GM21619 (cell line): Measurements from ENCODE around the gene SKI.
"Not testable (repeated sequence)": the region's sequence is repeated elsewhere in the genome, so short reads cannot be mapped to it uniquely, and the experiment has no call there.

Experiments used
- ATAC-seq: cut with Tn5 transposase; IDR thresholded peaks from one replicate; pipeline ENCODE4 v1.9.1; 2021; ENCODE audit not compliant: unreplicated experiment

The SKI gene

GRCh38 chr1:2259668-2260402, 31.7 kb downstream of the SKI start:
- ATAC-seq, result no peak

DNA sequence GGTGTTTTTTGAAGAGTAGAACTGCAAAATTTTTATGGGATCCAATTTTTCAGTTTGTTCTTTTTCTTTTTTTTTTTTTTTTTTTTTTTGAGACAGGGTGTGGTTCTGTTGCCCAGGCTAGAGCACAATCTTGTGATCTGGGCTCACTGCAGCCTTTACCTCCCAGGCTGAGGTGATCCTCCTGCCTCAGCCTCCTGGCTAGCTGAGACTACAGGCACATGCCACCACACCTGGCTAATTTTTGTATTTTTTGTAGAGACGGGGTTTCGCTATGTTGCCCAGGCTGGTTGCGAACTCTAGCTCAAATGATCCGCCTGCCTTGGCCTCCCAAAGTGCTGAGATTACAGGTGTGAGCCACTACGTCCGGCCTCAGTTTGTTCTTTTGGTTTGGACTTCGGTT, 32.4 kb downstream of the SKI start:
- ATAC-seq, result not testable (repeated sequence)

DNA sequence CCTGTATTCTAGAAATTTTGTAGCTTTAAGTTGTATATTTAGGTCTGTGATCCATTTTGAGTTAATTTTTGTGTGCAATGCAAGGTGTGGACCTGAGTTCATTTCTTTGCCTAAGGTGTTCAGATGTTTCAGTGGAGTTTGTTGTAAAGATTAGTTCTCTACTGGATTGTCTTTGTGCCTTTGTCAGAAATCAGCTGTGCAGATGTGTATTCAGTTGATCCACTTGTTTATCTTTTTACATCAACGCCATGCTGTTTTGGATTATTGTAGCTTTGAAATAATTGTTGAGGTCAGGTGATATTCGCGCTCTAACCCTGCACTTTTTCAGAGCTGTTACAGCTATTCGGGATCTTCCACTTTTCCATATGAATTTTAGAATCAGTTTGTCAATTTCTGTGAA, 32.8 kb downstream of the SKI start:
- no peak for ATAC-seq

GRCh38 chr1:2261476-2262395, 33.6 kb downstream of the SKI start:
- ATAC-seq, result not testable (repeated sequence)

DNA sequence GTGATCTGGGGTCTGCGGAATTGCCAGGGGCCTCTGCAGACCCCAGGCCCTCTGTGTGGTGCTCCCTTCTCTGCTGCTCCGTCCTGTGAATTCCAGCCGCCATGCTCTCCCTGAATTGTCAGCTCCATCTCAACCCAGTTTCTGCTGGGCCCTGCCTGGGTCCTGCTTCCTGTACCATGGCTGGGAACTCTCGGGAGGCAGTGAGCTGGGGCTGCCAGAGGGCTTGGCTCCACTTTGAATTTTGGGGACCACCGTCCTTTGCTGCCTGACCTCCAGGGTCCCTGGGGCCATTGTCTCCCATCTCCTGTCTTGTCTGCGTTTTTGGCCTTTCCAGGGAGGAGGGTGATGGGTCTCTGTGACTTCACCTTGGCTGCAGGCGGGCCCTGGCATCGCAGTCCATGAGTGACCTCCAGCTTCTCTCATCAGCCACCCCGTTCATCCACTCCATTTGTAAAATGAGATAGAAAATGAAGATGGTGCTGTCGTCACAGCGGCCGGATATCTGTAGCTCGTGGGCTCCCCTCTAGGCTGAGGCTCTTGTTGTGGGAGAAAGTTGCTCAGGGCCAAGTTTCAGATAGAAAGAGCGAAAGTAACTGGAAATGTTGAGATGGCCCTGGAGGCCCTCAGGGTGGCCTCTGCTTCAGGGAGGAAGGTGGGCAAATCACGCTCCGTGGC, 38.3 kb downstream of the SKI start:
- no peak for ATAC-seq

- no peak for ATAC-seq
These were observed 39.1 kb downstream of the SKI start for GRCh38 chr1:2267051-2267830.

DNA sequence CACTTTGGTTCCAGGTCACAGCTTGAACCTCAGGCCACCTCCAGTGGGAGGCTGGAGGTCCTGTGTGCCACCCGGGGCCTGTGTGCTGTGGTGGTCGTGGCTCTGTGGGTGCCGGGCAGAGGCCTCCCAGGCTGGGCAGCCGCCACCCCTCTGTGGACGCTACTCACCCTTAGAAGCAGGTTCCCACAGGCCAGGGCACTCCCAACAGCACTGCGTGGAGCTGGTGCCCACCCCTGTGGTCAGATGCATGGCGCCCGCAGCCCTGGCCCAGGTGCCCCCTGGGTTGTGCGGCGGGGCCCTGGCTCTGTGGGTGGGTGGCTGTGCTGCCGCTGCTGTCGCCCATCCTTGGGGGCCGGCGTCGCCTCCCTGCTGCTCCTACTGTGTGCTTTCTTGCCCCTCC, 39.7 kb downstream of the SKI start:
- no peak for ATAC-seq

- no peak for ATAC-seq
These were observed 40.4 kb downstream of the SKI start for GRCh38 chr1:2268285-2269056.

GRCh38 chr1:2269193-2269921, 41.2 kb downstream of the SKI start:
- ATAC-seq, result no peak

DNA sequence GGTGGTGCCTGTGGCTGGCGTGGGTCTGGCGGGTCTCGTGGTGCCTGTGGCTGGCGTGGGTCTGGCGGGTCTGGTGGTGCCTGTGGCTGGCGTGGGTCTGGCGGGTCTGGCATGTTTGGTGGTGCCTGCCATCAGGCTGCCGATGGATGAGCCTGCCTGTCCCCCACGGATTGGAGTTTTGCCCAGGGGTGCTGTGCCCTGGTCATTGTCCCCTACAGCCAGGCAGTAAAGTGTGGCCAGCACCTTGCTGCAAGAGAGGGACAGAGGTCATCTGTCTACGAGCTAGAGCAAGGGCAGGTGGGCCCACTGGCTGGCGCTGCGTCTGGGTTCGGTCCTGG, 41.8 kb downstream of the SKI start:
- no peak for ATAC-seq

GRCh38 chr1:2270260-2271100, 42.4 kb downstream of the SKI start:
- ATAC-seq, result no peak

GRCh38 chr1:2271211-2271721, 43.1 kb downstream of the SKI start:
- no peak for ATAC-seq

- ATAC-seq, result no peak
These were observed 43.9 kb downstream of the SKI start for GRCh38 chr1:2271841-2272655.

DNA sequence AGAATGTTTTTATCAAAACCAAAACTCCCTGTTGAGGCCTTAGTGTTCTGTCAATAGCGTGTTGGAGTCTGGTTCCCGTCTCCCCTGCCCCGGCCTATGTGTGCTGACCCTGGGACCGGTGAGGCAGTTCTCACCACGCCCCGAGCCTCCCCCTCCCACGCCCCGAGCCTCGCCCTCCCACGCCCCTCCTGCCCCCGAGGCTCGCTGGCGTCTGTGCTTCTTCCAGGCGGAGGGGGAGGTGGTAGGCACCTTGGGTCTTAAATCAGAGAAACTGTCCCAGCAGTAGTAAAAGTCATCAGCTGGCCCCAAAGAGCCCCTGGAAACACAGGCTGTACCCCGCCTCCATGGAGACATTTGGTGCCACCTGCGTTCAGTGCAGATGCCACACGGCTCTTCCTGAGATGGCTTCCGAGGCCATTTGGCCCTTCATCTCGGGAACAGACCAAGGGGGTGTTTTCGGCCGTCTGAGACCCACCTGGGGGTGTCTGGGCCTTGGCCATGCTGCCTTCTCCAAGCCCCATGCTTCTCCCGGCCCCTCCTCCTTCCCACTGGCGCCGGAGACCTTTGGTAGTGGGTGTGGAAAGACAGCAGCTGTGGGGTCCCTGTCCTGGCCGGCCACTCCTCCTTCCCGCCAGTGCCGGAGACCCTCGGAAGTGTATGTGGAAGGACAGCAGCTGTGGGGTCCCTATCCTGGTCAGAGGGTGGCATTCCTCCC, 44.7 kb downstream of the SKI start:
- ATAC-seq, result no peak

- ATAC-seq, result no peak
These were observed 45.4 kb downstream of the SKI start for GRCh38 chr1:2273401-2274090.

GRCh38 chr1:2274231-2274928, 46.3 kb downstream of the SKI start:
- no peak for ATAC-seq
